ENCODE data around the gene XDH.

Gene XDH

DNA sequence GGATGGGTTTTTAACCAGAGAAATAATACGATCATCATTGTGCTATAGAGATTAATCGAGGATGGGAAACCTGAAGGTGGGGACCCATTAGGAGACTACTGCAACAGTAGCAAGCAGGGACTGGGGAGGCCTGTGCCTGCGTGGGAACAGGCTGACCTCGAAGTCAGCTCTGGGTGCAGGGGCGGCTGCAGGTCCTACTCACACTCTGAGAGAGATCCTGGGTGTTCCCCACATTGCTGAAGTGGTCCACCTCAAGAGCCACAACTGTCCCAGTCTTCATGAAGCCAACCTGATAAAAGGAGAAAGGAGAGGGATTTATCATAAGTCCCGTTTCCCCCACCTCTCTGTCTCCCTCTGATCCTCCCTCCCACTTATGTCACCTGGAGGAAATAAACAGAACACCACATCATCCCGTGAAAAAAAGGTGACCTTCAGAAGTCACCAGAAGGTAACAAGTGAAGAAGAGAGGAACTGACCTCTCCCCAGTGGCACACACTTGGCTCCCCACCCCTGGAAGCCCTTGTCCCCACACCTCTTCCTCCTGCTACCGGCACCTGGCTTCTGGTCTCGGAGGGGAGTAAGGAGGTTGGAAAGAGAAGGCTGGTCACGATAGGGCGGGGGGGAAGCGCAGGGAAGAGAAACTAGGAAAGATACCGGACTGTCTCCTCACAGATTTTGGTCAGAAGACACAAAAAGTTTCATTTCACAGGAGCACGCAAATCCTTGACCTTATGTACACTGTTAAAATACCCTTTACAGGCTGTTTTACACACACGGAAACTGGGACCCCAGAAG is 50.4 kb downstream of the XDH start:
- DNase-seq, result no peak

DNA sequence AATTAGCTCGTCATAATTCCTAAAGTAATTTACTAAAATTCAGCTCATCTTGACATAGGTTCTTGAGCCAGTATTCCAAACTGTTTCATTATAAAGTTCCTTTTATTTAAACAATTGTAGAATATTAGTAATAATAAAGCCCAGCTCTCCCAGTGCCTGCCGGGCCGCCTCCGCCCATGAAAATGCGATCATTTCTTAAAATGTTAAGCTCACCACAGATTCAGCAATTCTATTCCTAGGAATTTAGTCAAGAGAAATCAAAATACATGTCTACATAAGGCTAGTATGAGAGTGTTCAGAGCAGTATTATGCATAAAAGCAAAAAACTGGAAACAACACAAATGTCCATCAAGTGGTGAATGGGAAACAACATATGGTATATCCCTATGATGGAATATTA is 52.0 kb downstream of the XDH start:
- DNase-seq, result no peak

DNA sequence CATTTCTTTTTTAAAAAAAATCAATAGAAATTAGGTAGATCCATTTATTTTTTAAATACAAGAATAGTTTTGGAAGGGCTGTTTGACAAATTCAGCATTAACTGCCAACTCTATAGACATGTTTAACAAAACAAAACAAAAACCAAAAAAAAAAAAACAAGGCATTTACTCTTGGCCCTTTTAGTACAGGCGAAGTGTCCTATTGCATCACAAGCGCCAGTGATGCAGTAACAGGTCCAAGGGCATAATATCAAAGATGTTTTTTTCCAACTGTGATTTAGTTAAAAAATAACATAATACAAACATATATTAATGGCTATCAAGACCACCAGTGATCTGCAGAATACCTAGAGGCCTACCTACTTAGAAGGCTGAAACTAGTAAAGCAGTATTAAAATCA is 55.3 kb downstream of the XDH start:
- DNase-seq, result no peak

DNA sequence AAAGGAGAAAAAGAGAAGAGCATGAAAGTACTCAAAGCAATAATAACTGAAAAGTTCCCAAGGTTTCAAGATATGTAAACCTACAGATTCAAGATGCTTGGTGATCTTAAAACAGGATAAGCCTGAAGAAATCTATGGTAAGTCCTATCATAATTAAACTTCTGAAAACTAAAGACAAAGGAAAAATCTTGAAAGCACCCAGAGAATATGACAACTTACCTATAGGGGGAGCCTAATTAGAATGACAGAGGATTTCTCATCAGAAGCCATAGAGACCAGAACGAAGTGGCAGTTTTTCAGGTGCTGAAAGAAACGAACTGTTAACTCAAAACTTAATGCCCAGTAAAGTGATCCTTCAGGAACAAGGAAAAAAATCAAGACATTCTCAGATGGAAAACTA is 59.7 kb downstream of the XDH start:
- DNase-seq, result no peak

- no peak for DNase-seq
Measured at GRCh38 chr2:31353179-31353578, 61.4 kb downstream of the XDH start.

DNA sequence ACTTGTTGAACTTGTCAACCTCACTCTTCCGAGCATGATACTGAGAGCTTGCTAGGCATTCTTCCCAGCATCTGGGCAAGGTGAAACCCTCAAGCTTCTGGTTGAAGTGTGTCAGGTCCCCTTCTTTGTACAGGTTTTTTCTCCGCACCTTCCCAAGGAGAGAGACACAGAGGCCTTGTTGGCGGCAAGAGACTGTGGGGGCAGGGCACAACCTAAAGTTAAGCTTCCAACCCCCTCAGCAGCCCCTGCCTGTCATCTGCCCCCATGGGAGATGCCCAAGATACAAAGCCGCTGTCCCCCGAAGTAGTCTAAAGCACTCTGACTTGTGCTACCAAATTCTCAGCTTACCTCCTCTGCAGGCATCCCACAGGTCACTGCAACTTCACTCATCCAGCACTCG is 64.9 kb downstream of the XDH start:
- DNase-seq, result no peak

DNA sequence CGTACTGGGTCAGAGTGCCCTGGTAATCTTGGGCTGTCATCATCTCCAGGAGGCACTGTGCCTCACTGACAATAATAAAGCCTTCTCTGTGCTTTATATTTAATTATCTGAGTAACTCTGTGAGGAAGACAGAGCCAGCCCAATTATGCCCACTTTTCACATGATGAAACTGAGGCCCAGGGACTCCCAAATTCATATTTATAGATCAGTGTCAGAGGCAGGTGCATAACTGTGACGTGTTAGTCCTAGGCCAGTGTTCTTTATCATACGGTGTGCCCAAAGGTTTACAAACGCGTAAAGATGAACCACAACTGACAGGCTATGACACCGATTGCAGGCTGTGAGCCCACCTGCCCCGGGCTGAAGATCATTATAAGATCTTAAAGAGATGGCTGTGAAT is 65.4 kb downstream of the XDH start:
- DNase-seq, result no peak

DNA sequence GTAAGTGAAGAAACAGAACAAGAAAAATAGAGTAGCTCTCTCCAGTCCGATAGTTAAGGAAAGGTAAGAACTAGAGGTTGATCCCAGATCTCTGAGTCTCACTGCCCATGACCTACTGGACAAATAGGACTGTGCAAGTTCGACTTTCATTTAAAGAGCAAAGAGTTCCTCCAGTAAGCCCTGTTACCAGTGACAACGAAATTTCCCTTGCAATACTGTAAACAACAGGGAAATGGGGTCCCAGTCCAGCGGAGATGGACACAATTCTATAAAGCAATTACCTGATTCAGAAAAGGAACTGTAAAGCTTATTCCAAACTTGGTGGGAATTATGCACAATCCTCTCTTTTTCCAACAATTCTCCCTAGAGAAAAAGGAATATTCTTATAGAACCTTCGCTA is 65.9 kb downstream of the XDH start:
- no peak for DNase-seq

- DNase-seq, result no peak
Measured at GRCh38 chr2:31347750-31348149, 66.8 kb downstream of the XDH start.

GRCh38 chr2:31347319-31347718 is 67.2 kb downstream of the XDH start:
- no peak for DNase-seq

DNA sequence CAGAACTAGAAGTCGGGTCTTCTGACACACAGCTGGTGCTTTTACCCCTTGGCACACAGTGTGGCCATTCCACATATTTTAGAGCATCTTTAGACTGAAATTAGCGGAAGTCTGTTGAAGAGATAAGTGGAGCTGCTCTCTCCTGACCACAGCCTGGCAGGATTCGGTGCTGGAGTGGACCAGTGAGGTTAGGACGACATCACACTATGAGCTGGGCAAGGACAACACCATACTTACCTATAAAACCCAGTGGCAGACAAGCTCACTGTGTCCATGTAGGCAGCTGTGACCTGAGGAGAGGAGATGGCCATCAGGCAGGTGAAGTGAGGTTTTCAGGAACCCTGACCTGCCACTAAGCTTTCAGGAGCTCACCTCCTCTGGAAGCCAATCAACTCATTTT is 70.1 kb downstream of the XDH start:
- no peak for DNase-seq

- DNase-seq, result no peak
Measured at GRCh38 chr2:31341351-31341750, 73.2 kb downstream of the XDH start.

DNA sequence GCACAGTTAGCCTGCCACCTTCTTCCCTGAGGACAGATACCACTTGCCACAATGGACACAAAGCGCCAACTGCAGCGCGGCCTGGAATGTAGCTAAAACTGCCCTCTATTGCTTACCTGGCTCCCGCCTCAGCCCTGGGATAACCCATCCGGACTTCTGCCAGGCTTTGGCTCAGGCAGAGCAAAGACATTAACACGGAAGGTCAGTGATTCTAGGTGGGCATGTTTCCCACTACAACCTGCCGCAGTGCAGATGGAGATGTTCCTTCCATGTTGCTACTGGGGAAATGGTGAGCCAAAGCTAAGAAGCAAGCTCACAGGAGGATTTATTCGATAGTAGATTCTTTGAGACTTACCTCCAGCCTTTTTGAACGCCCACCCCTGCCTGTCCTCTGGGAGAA is 74.8 kb downstream of the XDH start:
- no peak for DNase-seq

DNA sequence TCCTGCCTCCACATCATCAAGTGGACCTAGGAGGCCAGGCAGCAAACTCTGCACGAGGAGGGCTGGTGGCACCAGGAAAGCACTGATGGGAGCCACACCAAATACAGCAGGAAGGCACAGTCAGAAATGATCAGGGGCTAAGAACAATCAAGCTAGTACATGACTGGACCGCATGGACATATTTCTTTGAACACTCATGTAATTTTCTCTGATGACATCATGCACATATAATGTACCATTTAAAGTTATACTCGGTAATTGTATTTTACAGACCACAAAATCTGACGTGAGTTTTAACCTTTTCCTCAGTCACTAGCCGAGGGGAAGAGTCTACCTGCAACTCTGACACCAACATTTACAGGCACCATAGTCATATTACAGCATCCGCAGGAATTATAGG is 76.7 kb downstream of the XDH start:
- no peak for DNase-seq

- DNase-seq, result no peak
Measured at GRCh38 chr2:31337197-31337596, 77.3 kb downstream of the XDH start.

DNA sequence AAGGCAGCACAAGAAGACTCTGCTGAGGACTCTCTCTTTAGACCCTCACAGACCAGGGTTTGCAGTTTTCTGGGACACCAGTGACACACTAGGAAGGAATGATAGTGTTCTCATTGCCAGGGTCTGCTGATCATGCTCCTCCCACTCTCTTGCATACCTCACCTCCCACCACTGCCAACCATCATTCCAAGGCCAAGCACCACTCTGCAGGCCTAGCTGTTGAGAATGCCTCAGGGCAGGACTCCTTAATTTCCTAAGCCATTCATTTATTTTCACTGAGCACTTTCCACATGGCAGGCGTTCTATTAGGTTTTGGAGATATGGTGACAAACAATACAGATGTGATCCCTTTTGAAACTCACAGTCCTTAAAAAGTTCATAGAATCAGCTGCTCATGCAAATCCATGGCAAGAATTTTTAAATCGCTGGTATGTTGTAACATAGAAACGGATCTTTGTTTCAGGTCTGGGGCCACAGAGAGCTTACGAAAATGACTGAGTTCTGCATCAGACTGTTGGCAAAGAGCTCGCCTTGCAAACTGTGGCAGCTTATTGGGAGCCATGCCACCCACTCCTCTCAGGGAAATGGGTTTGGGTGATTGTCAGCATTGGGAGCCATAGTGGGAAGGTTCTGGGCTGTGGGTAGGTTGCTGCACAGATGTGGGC is 78.5 kb downstream of the XDH start:
- DNase-seq, result no peak

- DNase-seq, result no peak
Measured at GRCh38 chr2:31334311-31335026, 80.1 kb downstream of the XDH start.

- DNase-seq, result peak; percentile 50 to 60
Measured at GRCh38 chr2:31333527-31334183, 80.9 kb downstream of the XDH start.

DNA sequence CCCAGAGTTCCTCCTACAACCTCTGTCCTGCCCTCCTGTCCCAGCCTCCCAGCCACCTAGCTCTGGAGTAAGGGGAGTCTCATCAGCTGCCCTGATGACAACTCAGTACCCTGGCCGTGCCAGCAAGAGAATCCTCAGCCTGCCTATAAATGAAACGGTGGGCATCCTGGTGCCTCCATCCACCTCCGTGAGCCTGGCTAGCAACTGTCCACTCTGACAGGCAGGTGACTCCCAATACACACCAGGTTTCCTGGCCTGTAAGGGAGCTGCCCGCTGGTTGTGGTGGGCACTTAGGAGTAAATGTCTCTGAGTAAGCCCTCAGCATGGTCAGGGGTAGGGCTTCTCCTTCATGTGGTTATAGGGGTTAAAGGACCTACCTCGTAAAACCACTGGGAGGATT is 81.5 kb downstream of the XDH start:
- DNase-seq, result no peak

- DNase-seq, result no peak
Measured at GRCh38 chr2:31332521-31332920, 82.0 kb downstream of the XDH start.

DNA sequence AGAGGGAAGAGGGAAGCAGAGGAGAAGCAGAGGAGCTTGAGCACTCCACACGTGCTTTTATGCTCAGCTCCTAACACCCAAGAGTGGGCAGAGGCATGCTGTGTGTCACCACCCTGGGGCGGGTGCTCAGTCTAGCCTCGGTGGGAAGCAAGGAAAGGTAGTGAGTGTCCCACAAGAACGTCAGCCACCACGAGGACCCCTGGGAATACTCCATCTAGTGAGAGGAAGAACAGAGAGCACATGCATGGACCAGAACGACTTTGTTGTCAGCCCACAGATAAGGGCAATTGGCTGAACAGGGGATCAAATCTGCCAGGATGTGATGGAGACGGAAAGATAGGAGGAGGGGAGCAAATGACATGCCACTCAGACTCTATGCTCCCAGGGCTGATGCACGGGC is 83.4 kb downstream of the XDH start:
- DNase-seq, result no peak

DNA sequence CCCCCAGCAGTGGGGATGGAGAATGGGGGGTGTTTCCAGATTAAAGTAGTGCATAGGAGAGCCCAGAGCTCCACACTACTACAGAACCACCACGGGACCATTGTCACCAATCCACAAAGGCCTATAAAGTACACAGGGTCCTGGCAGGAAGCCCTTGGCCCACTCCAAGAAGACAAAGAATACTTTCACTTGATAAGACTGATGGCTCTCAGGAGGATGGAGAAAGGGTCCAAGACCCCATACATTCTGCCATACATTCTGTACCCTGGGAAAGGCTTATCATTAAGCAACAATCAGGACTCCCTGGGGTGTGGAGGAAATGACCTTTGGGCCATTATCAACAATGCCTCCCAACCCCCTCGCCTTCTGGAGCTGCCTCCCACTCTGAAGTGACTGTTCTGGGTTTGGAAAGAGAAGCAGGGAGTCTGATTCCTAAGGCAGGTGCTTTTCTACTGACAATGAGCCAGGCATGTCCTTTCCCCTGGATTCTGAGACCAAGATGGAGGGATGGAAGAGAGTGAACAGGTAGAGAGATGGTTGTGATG is 85.4 kb downstream of the XDH start:
- DNase-seq, result no peak

DNA sequence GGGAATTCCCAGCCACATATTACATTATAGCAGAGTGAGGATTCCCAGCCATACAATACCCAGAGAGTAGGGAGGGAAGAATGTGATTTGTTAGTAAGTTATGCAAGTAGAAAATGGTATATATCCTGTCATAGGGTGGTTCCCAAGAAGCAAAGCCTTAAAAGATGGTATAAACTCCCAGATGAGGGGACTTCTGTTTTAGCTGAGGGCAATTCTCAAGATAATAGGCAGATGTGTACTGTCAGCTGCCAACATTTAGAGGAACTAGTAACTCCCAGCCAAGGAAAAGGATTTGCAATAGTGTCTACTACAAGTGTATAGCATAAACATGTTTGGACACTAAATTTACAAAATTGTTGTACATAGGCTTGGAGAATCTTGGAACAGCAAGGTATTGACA is 86.5 kb downstream of the XDH start:
- no peak for DNase-seq
